Fibroblast of skin of back (primary cell): ENCODE data around the gene LASP1NB.

Experiments
- DNase-seq: peaks from one replicate; pipeline ENCODE4 v3.0.0-alpha.2; 2013

Gene LASP1NB

GRCh38 chr17:38925263-38925995 is at the start of gene LASP1NB:
Gene LASP1NB, plus strand, starts transcription at chr17:38925614.
- DNase-seq: peak; percentile 68

- DNase-seq: no peak
Observed at GRCh38 chr17:38877130-38877851, 48.1 kb upstream of the LASP1NB start.

GRCh38 chr17:38879878-38880665 is 45.3 kb upstream of the LASP1NB start:
- DNase-seq: peak; percentile 96

- peak; percentile 60 for DNase-seq
Observed at GRCh38 chr17:38881600-38882191, 43.7 kb upstream of the LASP1NB start.

- DNase-seq: no peak
Observed at GRCh38 chr17:38882870-38883269, 42.5 kb upstream of the LASP1NB start.

GRCh38 chr17:38883592-38884526 is 41.6 kb upstream of the LASP1NB start:
- DNase-seq: no peak

- no peak for DNase-seq
Observed at GRCh38 chr17:38885044-38885727, 40.2 kb upstream of the LASP1NB start.

- no peak for DNase-seq
Observed at GRCh38 chr17:38885728-38886642, 39.4 kb upstream of the LASP1NB start.

- DNase-seq: no peak
Observed at GRCh38 chr17:38886643-38887010, 38.8 kb upstream of the LASP1NB start.

GRCh38 chr17:38888842-38889241 is 36.6 kb upstream of the LASP1NB start:
- DNase-seq: no peak

- DNase-seq: no peak
Observed at GRCh38 chr17:38889745-38890409, 35.5 kb upstream of the LASP1NB start.

- DNase-seq: no peak
Observed at GRCh38 chr17:38890410-38890746, 35.0 kb upstream of the LASP1NB start.

- DNase-seq: no peak
Observed at GRCh38 chr17:38891441-38891840, 34.0 kb upstream of the LASP1NB start.

GRCh38 chr17:38892083-38892482 is 33.3 kb upstream of the LASP1NB start:
- no peak for DNase-seq

GRCh38 chr17:38892620-38893019 is 32.8 kb upstream of the LASP1NB start:
- DNase-seq: no peak

GRCh38 chr17:38893113-38893512 is 32.3 kb upstream of the LASP1NB start:
- DNase-seq: no peak

- DNase-seq: no peak
Observed at GRCh38 chr17:38893607-38894006, 31.8 kb upstream of the LASP1NB start.

- DNase-seq: no peak
Observed at GRCh38 chr17:38894276-38894675, 31.1 kb upstream of the LASP1NB start.

GRCh38 chr17:38896346-38896954 is 29.0 kb upstream of the LASP1NB start:
- DNase-seq: no peak
